KMS-11 (cell line): ENCODE results near the gene HDAC4.
A peak's percentile ranks its signal among the peaks of the same experiment; 100 is the strongest.

ENCODE experiments used
- H2AFZ ChIP-seq: fragments of 200-600 bp; sonication (generic); 2 replicates; pipeline ENCODE4 v1.6.1; 2016; ENCODE audit warnings: antibody characterized with exemption, mixed run types, low read depth
- H3K27ac ChIP-seq: fragments of 200-600 bp; sonication (generic); 2 replicates; pipeline ENCODE4 v1.6.1; 2016; ENCODE audit warnings: mild to moderate bottlenecking, mixed run types
- H3K27me3 ChIP-seq: fragments of 200-600 bp; sonication (generic); 2 replicates; pipeline ENCODE4 v1.6.1; 2017; ENCODE audit warnings: mild to moderate bottlenecking, low read depth, mixed run types, moderate library complexity; ENCODE audit not compliant: insufficient read depth
- H3K36me3 ChIP-seq: fragments of 200-600 bp; sonication (generic); 2 replicates; pipeline ENCODE4 v1.6.1; 2017; ENCODE audit warnings: mild to moderate bottlenecking, mixed run types; ENCODE audit not compliant: insufficient read depth
- H3K4me1 ChIP-seq: fragments of 200-600 bp; sonication (generic); 2 replicates; pipeline ENCODE4 v1.6.1; 2016; ENCODE audit warnings: mild to moderate bottlenecking, low read depth, mixed run types; ENCODE audit not compliant: poor library complexity, severe bottlenecking
- H3K4me2 ChIP-seq: fragments of 200-600 bp; sonication (generic); 2 replicates; pipeline ENCODE4 v1.7.0; 2016; ENCODE audit warnings: mild to moderate bottlenecking, mixed run types
- H3K4me3 ChIP-seq: fragments of 200-600 bp; sonication (generic); IDR thresholded peaks from 2 replicates; pipeline ENCODE4 v1.6.1; 2017; ENCODE audit warnings: low read depth, low read length, mixed read lengths; ENCODE audit not compliant: insufficient read depth
- H3K79me2 ChIP-seq: fragments of 200-600 bp; sonication (generic); 2 replicates; pipeline ENCODE4 v1.6.1; 2016; ENCODE audit warnings: low read depth, mixed run types; ENCODE audit not compliant: insufficient read depth
- H3K9ac ChIP-seq: fragments of 200-600 bp; sonication (generic); 2 replicates; pipeline ENCODE4 v1.6.1; 2016; ENCODE audit warnings: mild to moderate bottlenecking, mixed run types
- H4K20me1 ChIP-seq: fragments of 200-600 bp; sonication (generic); 2 replicates; pipeline ENCODE4 v1.6.1; 2016; ENCODE audit warnings: mild to moderate bottlenecking, mixed run types; ENCODE audit not compliant: insufficient read depth
- TF ChIP-seq, protein P1 (sequence below): fragments of 200-600 bp; sonication (generic); conservative IDR thresholded peaks from 2 replicates; pipeline ENCODE4 v1.6.1; 2017; ENCODE audit warnings: low read depth, mild to moderate bottlenecking, antibody characterized with exemption, low read length, moderate library complexity, mixed read lengths

The HDAC4 gene

DNA sequence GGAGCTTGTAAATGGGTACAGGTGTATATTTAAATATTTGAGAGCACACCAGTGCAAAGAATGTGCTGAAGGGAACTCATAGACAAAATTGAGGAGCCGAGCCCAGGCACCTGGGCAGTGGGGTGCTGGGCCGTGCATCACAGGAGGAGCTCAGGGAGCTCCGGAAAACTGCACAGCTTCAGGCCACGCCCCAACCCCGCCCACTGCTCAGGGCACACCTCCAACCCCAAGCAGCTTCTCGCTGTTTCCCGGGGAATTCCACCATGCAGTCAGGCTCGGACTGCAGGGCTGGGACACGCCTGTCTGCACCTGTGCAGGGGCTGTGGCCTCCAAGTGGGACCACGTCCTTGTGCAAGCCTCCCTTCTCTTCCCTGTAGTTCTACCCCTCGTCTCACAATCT is 243.0 kb downstream of the HDAC4 start:
- H3K79me2 ChIP-seq, result no peaks in the 10 kb centered on the region
- no peak overlapping the region; the same call in 1 of the 2 replicates for H3K27ac ChIP-seq
- H3K4me2 ChIP-seq, result peak overlapping the region; percentile 51
- TF ChIP-seq, protein P1, sequence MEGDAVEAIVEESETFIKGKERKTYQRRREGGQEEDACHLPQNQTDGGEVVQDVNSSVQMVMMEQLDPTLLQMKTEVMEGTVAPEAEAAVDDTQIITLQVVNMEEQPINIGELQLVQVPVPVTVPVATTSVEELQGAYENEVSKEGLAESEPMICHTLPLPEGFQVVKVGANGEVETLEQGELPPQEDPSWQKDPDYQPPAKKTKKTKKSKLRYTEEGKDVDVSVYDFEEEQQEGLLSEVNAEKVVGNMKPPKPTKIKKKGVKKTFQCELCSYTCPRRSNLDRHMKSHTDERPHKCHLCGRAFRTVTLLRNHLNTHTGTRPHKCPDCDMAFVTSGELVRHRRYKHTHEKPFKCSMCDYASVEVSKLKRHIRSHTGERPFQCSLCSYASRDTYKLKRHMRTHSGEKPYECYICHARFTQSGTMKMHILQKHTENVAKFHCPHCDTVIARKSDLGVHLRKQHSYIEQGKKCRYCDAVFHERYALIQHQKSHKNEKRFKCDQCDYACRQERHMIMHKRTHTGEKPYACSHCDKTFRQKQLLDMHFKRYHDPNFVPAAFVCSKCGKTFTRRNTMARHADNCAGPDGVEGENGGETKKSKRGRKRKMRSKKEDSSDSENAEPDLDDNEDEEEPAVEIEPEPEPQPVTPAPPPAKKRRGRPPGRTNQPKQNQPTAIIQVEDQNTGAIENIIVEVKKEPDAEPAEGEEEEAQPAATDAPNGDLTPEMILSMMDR, result no peak
- no peaks in the 10 kb centered on the region for H3K27me3 ChIP-seq
- H3K4me3 ChIP-seq, result no peak overlapping the region
- no peak overlapping the region for H3K9ac ChIP-seq
- H3K4me1 ChIP-seq, result peaks cover 18% of the 10 kb centered on the region
- H4K20me1 ChIP-seq, result no peaks in the 10 kb centered on the region
- H3K36me3 ChIP-seq, result no peaks in the 10 kb centered on the region
- H2AFZ ChIP-seq, result no peak overlapping the region

DNA sequence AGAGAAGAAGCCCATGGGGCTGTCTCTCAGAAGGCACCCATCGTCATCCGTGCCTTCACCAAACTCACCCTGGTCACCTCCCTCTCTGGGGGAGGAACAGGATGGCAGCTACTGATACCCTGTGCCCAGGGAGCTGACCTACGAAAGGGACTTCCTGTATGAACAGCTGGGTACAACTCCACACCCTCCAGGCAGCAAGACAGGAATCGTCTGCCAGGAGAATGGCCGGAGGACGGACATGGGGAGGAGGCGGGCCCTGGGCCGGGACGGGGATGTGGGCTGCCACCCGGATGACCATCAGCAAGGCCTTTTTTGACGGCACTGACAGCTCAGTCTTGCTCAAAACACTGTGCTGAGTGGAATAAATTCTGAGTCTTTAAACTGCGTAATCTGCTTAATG is 243.6 kb downstream of the HDAC4 start:
- no peak overlapping the region for H3K27ac ChIP-seq
- TF ChIP-seq, protein P1, result no peak
- no peaks in the 10 kb centered on the region for H3K36me3 ChIP-seq
- H3K27me3 ChIP-seq, result no peaks in the 10 kb centered on the region
- no peak overlapping the region for H2AFZ ChIP-seq
- H3K9ac ChIP-seq, result no peak overlapping the region
- H3K4me3 ChIP-seq, result no peak overlapping the region
- no peaks in the 10 kb centered on the region for H3K79me2 ChIP-seq
- H3K4me2 ChIP-seq, result peak overlapping the region; percentile 51
- peaks cover 18% of the 10 kb centered on the region for H3K4me1 ChIP-seq
- no peaks in the 10 kb centered on the region for H4K20me1 ChIP-seq

DNA sequence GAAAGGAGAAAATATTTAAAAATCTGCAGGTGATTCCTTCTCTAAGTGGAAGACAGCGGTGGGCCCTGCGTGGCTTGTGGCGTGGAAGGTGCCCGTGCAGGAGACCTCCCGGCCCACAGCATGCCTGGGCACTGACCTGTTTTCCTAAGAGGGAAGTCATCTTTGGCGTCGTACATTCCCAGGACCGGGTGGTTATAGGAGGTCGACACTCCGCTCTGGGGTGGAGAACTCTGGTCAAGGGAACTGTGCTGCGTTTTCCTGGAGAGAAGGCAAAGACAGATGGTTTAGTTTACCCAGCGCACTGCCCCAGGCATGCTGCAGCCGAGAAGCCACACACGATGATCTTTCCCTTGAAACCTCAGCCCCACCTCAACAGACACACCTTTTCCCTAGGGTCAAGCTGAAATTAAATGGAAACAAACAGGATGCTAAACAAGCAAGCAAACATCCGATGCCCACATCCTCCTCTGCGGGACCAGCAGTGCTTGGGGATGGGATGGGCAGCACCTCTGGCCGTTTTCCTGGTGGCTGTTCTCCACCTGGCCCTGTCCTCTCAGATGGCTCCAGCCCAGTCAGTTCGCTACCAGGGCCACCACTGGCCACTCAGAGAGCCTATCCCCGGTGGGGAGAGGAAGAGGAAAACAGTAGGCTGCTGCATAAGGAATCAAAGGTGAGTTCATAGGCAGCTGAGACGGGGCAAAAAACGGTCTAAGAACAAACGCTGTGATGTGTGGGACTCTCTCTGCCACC is 244.1 kb downstream of the HDAC4 start:
- no peak overlapping the region for H3K9ac ChIP-seq
- no peaks in the 10 kb centered on the region for H3K36me3 ChIP-seq
- H3K4me3 ChIP-seq, result no peak overlapping the region
- H3K27ac ChIP-seq, result no peak overlapping the region
- H3K4me1 ChIP-seq, result peaks cover 18% of the 10 kb centered on the region
- TF ChIP-seq, protein P1, result no peak
- H2AFZ ChIP-seq, result no peak overlapping the region
- H3K4me2 ChIP-seq, result no peak overlapping the region; the same call in 1 of the 2 replicates
- no peaks in the 10 kb centered on the region for H4K20me1 ChIP-seq
- no peaks in the 10 kb centered on the region for H3K79me2 ChIP-seq
- no peaks in the 10 kb centered on the region for H3K27me3 ChIP-seq

DNA sequence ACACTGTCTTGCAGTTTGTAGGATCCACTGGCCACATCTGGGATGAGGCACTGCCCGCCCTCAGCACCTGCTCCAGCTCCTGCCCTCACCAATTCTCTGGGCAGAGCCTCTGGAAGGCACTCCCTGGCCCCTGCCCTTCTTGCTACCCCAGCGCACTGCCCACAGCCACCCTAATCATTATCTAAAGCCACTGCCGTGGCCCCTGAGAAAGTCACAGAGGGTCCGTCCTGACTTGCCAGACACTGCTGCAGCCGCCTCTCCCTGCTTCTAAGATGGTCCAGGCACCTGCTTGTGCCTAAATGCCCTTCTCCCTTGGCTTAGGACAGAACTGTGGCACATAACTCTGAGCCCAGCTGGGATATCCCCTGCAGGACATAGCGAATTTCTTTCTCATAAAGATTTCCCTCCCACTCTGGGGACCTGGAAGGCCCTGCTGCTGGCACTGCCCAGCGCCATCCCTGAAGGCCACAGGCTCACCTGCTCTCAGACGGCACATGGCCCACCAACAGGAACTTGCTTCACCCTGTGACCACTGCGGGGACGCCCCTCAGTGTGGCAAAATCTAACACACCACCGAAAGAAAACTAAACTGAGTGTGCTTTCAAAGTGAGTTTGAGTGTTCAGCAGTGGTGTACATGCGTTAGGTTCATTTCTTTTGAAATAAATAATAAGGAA is 244.9 kb downstream of the HDAC4 start:
- no peaks in the 10 kb centered on the region for H3K36me3 ChIP-seq
- no peak overlapping the region for H3K27ac ChIP-seq
- TF ChIP-seq, protein P1, result no peak
- H3K27me3 ChIP-seq, result no peaks in the 10 kb centered on the region
- no peak overlapping the region for H3K4me2 ChIP-seq
- H3K4me1 ChIP-seq, result peaks cover 18% of the 10 kb centered on the region
- no peak overlapping the region for H3K9ac ChIP-seq
- no peaks in the 10 kb centered on the region for H4K20me1 ChIP-seq
- no peak overlapping the region for H3K4me3 ChIP-seq
- no peaks in the 10 kb centered on the region for H3K79me2 ChIP-seq
- no peak overlapping the region for H2AFZ ChIP-seq
